Measurements from ENCODE around the gene LAMTOR2.

LAMTOR2 gene

DNA sequence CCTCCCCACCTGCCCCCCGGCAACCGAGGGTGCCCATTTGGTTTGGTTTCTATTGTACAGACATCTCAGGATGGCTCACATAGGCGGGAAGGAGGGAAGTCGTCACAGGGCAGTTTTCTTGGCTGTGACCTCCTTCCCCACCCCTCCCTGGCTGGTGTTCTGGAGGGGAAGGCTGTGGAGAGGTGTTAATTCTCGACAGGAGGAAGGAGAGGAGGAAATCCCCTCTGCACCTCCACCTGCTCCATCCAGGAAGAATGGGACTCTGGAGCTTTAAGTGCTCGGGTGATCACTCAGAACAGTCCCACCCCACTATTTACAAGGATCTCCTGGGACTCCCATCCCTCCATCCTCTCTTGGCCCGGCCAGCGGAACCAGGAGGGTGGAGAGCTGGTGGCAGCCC is 20.1 kb downstream of the LAMTOR2 start:
- no peak overlapping the region for H3K4me3 ChIP-seq (ENCODE audit: low read depth, low read length)

- H3K4me3 ChIP-seq (ENCODE audit: low read depth, low read length), result no peak overlapping the region
Observed at GRCh38 chr1:156075162-156075561, 20.6 kb downstream of the LAMTOR2 start.

GRCh38 chr1:156075775-156076204 is 21.2 kb downstream of the LAMTOR2 start:
- no peak overlapping the region for H3K4me3 ChIP-seq (ENCODE audit: low read depth, low read length)

GRCh38 chr1:156076609-156077429 is 22.2 kb downstream of the LAMTOR2 start:
- H3K4me3 ChIP-seq (ENCODE audit: low read depth, low read length), result peak overlapping the region; percentile 10

DNA sequence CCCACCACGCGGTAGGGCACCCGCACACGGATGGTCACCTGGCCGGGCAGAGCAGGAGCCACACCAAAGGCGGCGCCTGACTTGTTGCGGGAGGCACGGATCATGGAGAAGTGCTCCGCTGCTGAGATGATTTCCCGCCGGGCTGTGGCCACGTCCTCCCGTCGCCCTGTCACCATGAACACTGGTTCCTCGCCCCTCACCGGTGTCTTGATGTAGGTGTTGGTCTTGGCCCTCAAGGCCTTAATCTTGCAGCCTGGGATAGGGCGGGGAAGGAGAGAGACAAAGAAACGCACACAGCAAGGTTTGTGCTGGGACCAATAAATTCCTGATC is 22.8 kb downstream of the LAMTOR2 start:
- H3K4me3 ChIP-seq (ENCODE audit: low read depth, low read length), result no peak overlapping the region

- no peak overlapping the region for H3K4me3 ChIP-seq (ENCODE audit: low read depth, low read length)
Observed at GRCh38 chr1:156078728-156079127, 24.1 kb downstream of the LAMTOR2 start.

DNA sequence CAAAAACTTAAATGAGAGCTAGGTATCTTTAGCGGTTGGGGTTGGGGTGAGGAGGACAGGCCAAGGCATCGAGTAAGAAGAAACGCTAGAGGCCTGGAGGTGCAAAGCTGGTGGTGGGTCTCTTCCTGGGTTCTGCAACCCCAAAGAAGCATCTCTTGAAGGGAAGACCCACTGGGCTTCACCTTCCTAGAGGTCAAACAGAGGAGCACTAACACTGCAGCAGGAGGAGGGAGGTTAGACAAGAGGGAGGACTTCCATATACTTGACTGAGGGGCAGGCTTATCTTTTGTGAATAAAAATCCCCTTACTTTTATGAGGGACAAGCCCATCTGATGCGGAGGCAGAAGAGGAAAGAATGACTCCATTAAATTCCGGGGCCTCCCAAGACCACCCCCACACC is 25.2 kb downstream of the LAMTOR2 start:
- peak overlapping the region; percentile 94 for H3K4me3 ChIP-seq (ENCODE audit: low read depth, low read length)

GRCh38 chr1:156080241-156080862 is 25.8 kb downstream of the LAMTOR2 start:
- peak overlapping the region; percentile 94 for H3K4me3 ChIP-seq (ENCODE audit: low read depth, low read length)

DNA sequence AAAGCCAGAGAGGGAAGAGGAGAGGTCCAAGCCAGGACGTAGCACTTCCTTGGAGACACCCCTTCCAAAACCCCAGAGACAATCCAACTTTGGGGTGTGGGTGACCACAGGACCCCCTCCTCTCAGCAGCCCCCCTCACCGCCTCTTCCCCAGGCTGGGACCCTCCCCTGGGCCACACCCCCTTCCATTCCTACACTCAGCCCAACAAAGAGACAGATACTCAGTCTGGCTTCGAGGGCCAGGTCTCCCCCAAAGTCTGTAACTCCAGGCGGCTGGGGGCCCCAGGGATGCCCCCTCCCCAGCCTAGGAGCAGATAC is 26.2 kb downstream of the LAMTOR2 start:
- H3K4me3 ChIP-seq (ENCODE audit: low read depth, low read length), result peak overlapping the region; percentile 94

DNA sequence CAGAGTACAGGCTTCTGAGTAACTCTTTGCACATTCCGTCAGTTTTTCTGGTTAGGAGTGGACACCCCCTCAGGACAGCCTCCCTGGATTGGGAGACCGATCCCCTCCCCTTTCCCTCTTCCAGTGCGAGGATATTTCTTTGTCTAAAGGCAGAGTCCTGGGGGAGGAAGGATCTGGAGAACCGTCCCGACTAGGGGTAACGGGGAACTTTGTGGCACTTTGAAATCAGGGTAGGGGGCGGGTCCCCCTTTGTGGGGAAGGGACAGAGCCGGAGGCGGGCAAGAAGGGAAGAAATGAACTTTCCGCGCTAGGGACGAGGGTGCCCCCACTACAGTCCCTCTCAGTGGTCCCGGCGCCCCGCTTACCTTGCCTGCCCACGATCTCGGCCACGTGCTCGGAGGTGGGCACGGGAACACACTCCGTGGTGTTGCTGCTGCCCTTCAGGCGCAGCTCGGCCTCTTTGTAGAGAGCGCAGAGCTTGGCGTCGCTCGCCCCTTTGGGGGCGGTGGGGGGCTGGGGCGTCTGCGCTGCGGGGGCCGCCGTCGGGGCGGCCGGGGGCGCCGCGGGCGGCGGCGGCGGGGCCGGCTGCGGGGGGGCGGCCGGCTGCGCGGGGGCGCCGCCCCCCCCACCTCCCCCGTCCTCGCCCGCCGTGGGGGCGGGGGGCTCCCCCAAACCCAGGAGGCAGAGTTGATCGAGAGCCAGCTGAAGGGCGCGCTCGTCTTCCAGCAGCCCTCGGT is 26.8 kb downstream of the LAMTOR2 start:
- peak overlapping the region; percentile 94 for H3K4me3 ChIP-seq (ENCODE audit: low read depth, low read length)

- peak overlapping the region; percentile 69 for H3K4me3 ChIP-seq (ENCODE audit: low read depth, low read length)
Observed at GRCh38 chr1:156081917-156082308, 27.3 kb downstream of the LAMTOR2 start.

- H3K4me3 ChIP-seq (ENCODE audit: low read depth, low read length), result peak within 1 kb of the TSS; percentile 94
Observed at GRCh38 chr1:156082309-156083091, 27.9 kb downstream of the LAMTOR2 start, which contains the start of gene MEX3A. Gene MEX3A, minus strand, starts transcription at chr1:156082465. Its CDS starts 467 bp downstream, at chr1:156081998.

- peak overlapping the region; percentile 49 for H3K4me3 ChIP-seq (ENCODE audit: low read depth, low read length)
Observed at GRCh38 chr1:156083800-156084790, 29.5 kb downstream of the LAMTOR2 start.

DNA sequence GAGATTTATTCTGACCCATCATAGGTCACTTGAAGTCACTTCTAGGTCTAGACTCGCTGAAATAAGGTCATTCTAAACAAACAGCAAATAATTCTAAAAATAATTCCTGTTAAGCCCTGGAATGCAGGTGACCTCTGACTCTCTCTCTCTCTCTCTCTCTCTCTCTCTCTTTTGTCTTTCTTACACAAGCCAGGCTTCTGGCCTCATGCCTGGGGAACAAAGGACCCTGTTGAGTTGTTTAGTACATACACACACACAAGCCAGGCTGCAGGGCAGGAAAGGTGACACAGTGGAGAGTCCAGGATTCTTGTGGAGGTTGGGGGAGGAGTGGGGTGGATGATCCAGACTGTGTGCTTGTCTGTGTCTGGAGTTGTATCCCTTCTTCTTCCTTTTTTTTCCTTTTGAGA is 31.7 kb downstream of the LAMTOR2 start:
- H3K4me3 ChIP-seq (ENCODE audit: low read depth, low read length), result no peak overlapping the region

DNA sequence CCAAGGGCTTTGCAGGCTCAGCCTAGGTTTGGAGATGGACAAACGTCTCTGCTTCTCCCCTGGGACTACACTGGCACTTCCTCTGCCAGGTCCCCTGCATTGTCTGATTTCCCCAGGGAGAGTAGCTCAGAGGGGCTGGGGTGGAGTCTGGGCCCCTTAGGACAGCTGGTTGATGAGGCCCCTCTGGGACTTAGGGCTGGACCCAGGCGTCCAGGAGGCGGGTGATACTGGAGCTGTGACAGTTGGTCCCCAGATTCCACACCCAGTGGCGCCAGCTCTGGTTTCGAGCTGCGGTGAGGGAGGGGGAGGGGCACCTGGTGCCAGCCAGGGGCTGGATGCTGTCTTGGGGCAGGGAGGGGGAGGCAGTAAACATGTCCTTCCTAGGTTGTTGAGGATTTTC is 35.1 kb downstream of the LAMTOR2 start:
- no peak overlapping the region for H3K4me3 ChIP-seq (ENCODE audit: low read depth, low read length)

DNA sequence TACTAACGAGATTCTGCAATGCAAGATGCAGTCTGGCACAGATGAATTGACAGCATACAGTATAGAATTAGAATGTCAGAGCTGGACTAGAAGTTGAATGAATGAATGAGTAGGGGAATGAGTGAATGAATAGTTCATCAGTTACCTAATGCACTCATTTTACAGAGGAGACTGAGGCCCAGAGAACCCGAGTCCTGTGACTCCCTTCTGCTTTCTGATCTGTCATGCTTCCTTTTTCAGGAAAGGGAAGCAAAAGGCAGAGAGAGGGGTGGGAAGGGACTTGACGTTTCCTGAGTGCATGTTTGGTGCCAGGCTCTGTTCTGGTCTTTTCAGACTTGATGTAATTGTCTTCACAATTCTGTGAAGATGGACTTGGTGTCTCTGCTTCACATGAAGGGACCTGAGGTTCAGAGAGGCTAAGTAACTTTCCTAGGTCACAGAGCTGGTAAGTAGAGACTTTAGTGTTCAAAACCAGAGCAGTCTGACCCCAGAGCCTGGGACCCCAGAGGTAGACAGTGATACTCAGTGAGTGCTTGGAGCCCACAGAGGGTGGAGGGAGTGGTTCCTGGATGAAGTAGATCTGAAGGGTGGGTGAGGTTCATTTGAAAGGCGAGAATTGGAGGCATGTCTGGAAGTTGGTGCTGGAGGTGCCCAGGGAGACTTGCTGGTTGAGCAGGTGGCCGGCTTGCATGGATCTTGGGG is 35.7 kb downstream of the LAMTOR2 start:
- H3K4me3 ChIP-seq (ENCODE audit: low read depth, low read length), result no peak overlapping the region

- no peak overlapping the region for H3K4me3 ChIP-seq (ENCODE audit: low read depth, low read length)
Observed at GRCh38 chr1:156090840-156091188, 36.2 kb downstream of the LAMTOR2 start.

DNA sequence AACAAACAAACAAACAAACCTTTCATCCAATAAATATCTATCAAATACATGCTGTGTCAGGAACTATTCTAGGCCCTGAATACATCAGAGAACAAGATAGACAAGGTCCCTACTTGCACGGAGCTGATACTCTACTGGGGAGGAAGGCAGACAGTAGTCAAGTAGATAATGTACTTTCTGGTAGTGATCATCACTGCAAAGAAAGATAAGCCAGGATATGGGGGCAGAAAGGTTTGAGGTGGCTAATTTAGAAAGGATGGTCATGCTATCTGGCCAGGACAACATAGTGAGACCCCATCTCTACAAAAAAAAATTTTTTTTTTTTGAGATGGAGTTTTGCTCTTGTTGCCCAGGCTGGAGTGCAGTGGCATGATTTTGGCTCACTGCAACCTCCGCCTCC is 37.0 kb downstream of the LAMTOR2 start:
- H3K4me3 ChIP-seq (ENCODE audit: low read depth, low read length), result no peak overlapping the region

GRCh38 chr1:156095906-156096508 is 41.4 kb downstream of the LAMTOR2 start:
- H3K4me3 ChIP-seq (ENCODE audit: low read depth, low read length), result no peak overlapping the region

Measured in iPS-11a (cell line).